ENCODE measurements around the gene CCDC70.

CCDC70 gene

DNA sequence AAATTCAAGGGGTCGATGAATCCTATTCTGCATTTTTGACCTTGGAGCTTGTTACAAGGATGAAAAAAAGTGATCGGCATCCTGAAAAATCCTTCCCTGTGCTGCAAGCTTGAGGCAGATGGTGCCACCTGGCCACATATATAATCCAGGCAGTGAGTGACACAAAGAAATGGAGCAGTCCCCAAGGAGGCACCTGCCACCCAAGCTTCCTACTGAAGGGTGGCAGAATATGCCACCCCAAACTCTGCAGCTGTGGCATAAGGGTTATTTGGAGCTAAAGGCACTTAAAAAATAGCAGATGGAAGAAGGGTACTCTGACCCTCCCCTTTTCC is 32.2 kb upstream of the CCDC70 start:
- Histone ChIP-seq H3K36me3 (ENCODE audit: control insufficient read depth, insufficient read depth, low read length) (no peaks in the 10 kb centered on the region), H3K9me3 (ENCODE audit: control insufficient read depth, insufficient read depth, low read length) (no peaks in the 10 kb centered on the region), H3K27me3 (ENCODE audit: control insufficient read depth, insufficient read depth, low read length) (no peaks in the 10 kb centered on the region), H3K4me1 (ENCODE audit: control insufficient read depth, insufficient read depth, low read length) (no peaks in the 10 kb centered on the region), H3K27ac (ENCODE audit: low read length) (no peak overlapping the region), H3K4me3 (ENCODE audit: low read length) (no peak overlapping the region)
- no peak for DNase-seq (ENCODE audit: low read depth, low spot score)
- no CpG with 5 or more reads among the region's 2 CpGs for WGBS (ENCODE audit: insufficient coverage, insufficient read length)

DNA sequence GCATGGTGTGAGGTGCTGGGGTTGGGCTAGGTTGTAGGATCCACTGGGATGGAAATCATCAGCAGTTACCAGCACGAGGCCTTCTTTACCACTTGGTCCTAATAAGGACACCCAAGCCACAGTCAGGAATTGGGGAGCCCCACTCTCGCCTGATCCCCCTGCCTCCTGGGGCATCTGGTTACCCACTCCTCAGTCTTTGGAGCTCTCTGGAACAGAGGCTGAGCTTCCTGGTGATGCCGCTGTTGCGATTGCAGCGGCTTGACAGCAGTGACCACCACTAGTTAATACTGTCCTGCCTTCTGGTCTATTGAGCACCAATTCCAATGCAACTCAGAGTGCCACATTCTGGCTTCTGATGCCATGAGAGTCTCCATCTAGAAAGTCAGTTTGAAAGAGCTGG is 30.2 kb upstream of the CCDC70 start:
- Histone ChIP-seq H3K36me3 (ENCODE audit: control insufficient read depth, insufficient read depth, low read length) (no peaks in the 10 kb centered on the region), H3K27ac (ENCODE audit: low read length) (no peak overlapping the region), H3K27me3 (ENCODE audit: control insufficient read depth, insufficient read depth, low read length) (no peaks in the 10 kb centered on the region), H3K4me3 (ENCODE audit: low read length) (no peak overlapping the region), H3K9me3 (ENCODE audit: control insufficient read depth, insufficient read depth, low read length) (no peaks in the 10 kb centered on the region), H3K4me1 (ENCODE audit: control insufficient read depth, insufficient read depth, low read length) (no peaks in the 10 kb centered on the region)
- no peak for DNase-seq (ENCODE audit: low read depth, low spot score)
- no CpG with 5 or more reads among the region's 5 CpGs for WGBS (ENCODE audit: insufficient coverage, insufficient read length)

- no peaks in the 10 kb centered on the region for H3K4me1 ChIP-seq (ENCODE audit: control insufficient read depth, insufficient read depth, low read length)
- no peak for DNase-seq (ENCODE audit: low read depth, low spot score)
These were observed 29.2 kb upstream of the CCDC70 start for GRCh38 chr13:51832471-51833152.

GRCh38 chr13:51833980-51834379 is 27.8 kb upstream of the CCDC70 start:
- no CpG with 5 or more reads among the region's 10 CpGs for WGBS (ENCODE audit: insufficient coverage, insufficient read length)
- no peak overlapping the region for H3K4me3 ChIP-seq (ENCODE audit: low read length)
- no peak overlapping the region for H3K27ac ChIP-seq (ENCODE audit: low read length)
- no peaks in the 10 kb centered on the region for H3K9me3 ChIP-seq (ENCODE audit: control insufficient read depth, insufficient read depth, low read length)
- H3K27me3 ChIP-seq (ENCODE audit: control insufficient read depth, insufficient read depth, low read length): no peaks in the 10 kb centered on the region
- no peaks in the 10 kb centered on the region for H3K36me3 ChIP-seq (ENCODE audit: control insufficient read depth, insufficient read depth, low read length)
- no peak for DNase-seq (ENCODE audit: low read depth, low spot score)
- no peaks in the 10 kb centered on the region for H3K4me1 ChIP-seq (ENCODE audit: control insufficient read depth, insufficient read depth, low read length)

More at GRCh38 chr13:51832471-51833152, 29.2 kb upstream of the CCDC70 start:
- Histone ChIP-seq H3K9me3 (ENCODE audit: control insufficient read depth, insufficient read depth, low read length) (no peaks in the 10 kb centered on the region), H3K4me3 (ENCODE audit: low read length) (no peak overlapping the region), H3K36me3 (ENCODE audit: control insufficient read depth, insufficient read depth, low read length) (no peaks in the 10 kb centered on the region), H3K27ac (ENCODE audit: low read length) (no peak overlapping the region), H3K27me3 (ENCODE audit: control insufficient read depth, insufficient read depth, low read length) (no peaks in the 10 kb centered on the region)
- whole genome bisulfite sequencing (ENCODE audit: insufficient coverage, insufficient read length): no CpG with 5 or more reads among the region's 6 CpGs

DNA sequence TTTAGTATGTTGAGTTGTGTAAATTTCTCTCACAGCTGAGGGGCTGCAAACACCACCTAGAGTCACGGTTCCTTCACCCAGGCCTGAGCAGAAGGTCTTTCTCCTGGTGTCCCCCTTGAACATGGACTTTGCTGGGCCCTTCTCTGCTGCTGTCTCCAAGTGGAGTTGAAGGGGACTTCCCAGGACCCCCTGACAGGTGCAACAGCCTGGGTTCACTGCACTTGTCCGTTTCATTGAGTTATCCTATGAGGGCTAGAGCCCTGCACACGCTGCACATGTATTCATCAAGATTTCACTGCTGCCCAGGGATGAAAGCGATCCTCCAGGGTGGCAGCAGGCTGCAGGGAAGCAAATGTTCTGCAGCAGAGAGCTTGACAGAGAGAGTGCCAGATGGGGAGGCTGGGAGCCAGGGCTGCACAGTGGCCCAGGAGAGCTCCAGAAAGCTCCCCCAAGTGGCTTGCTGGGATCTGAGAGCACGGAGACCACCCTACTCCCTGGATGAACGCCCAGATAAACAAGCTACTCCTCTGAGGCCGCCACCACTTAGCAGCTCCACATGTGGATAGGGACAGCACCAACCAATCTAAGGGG is 27.1 kb upstream of the CCDC70 start:
- Histone ChIP-seq H3K27ac (ENCODE audit: low read length) (no peak overlapping the region), H3K4me1 (ENCODE audit: control insufficient read depth, insufficient read depth, low read length) (no peaks in the 10 kb centered on the region), H3K9me3 (ENCODE audit: control insufficient read depth, insufficient read depth, low read length) (no peaks in the 10 kb centered on the region), H3K27me3 (ENCODE audit: control insufficient read depth, insufficient read depth, low read length) (no peaks in the 10 kb centered on the region), H3K36me3 (ENCODE audit: control insufficient read depth, insufficient read depth, low read length) (no peaks in the 10 kb centered on the region), H3K4me3 (ENCODE audit: low read length) (no peak overlapping the region)
- WGBS (ENCODE audit: insufficient coverage, insufficient read length): no CpG with 5 or more reads among the region's 7 CpGs
- no peak for DNase-seq (ENCODE audit: low read depth, low spot score)

GRCh38 chr13:51837016-51837415 is 24.8 kb upstream of the CCDC70 start:
- H3K9me3 ChIP-seq (ENCODE audit: control insufficient read depth, insufficient read depth, low read length): no peaks in the 10 kb centered on the region
- no peak overlapping the region for H3K4me3 ChIP-seq (ENCODE audit: low read length)
- H3K4me1 ChIP-seq (ENCODE audit: control insufficient read depth, insufficient read depth, low read length): no peaks in the 10 kb centered on the region
- DNase-seq (ENCODE audit: low read depth, low spot score): no peak
- H3K27ac ChIP-seq (ENCODE audit: low read length): no peak overlapping the region
- H3K36me3 ChIP-seq (ENCODE audit: control insufficient read depth, insufficient read depth, low read length): no peaks in the 10 kb centered on the region
- H3K27me3 ChIP-seq (ENCODE audit: control insufficient read depth, insufficient read depth, low read length): no peaks in the 10 kb centered on the region
- WGBS (ENCODE audit: insufficient coverage, insufficient read length): no CpG with 5 or more reads among the region's 3 CpGs

DNA sequence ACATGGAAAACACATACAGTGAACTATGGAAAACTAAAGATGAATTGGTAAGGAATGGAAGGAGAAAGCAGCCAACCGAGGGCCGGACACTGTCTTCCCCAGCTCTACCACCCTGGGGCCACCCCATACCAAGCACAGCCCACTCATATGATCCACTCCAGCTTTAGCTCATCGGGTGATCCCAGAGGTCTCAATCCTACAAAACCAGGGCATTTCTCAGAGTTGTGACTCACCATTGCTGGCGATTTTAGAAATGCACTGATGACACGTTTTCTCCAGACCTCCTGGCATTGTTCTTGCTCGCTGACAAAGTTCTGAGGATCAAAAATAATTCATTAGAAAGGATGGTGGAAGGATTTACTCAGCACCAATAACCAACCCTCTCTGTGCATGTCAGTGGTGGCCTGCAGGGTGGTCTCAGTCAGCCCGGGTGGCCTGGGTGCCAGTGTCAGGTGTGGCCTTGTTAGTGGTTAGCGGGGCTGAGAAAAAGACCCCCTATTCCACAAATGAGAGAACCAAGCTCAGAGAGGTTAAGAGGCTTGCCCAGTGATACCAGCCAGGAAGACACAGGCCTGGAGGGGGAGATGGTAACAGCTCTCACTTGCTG is 23.4 kb upstream of the CCDC70 start:
- H3K27ac ChIP-seq (ENCODE audit: low read length): no peak overlapping the region
- H3K9me3 ChIP-seq (ENCODE audit: control insufficient read depth, insufficient read depth, low read length): no peaks in the 10 kb centered on the region
- H3K4me3 ChIP-seq (ENCODE audit: low read length): no peak overlapping the region
- no peaks in the 10 kb centered on the region for H3K36me3 ChIP-seq (ENCODE audit: control insufficient read depth, insufficient read depth, low read length)
- WGBS (ENCODE audit: insufficient coverage, insufficient read length): no CpG with 5 or more reads among the region's 8 CpGs
- H3K27me3 ChIP-seq (ENCODE audit: control insufficient read depth, insufficient read depth, low read length): no peaks in the 10 kb centered on the region
- DNase-seq (ENCODE audit: low read depth, low spot score): no peak
- H3K4me1 ChIP-seq (ENCODE audit: control insufficient read depth, insufficient read depth, low read length): no peaks in the 10 kb centered on the region

- WGBS (ENCODE audit: insufficient coverage, insufficient read length): no CpG with 5 or more reads among the region's 10 CpGs
- Histone ChIP-seq H3K27ac (ENCODE audit: low read length) (no peak overlapping the region), H3K27me3 (ENCODE audit: control insufficient read depth, insufficient read depth, low read length) (no peaks in the 10 kb centered on the region), H3K4me3 (ENCODE audit: low read length) (no peak overlapping the region), H3K36me3 (ENCODE audit: control insufficient read depth, insufficient read depth, low read length) (no peaks in the 10 kb centered on the region), H3K9me3 (ENCODE audit: control insufficient read depth, insufficient read depth, low read length) (no peaks in the 10 kb centered on the region), H3K4me1 (ENCODE audit: control insufficient read depth, insufficient read depth, low read length) (no peaks in the 10 kb centered on the region)
- no peak for DNase-seq (ENCODE audit: low read depth, low spot score)
These were observed 21.8 kb upstream of the CCDC70 start for GRCh38 chr13:51839711-51840540.

- H3K27me3 ChIP-seq (ENCODE audit: control insufficient read depth, insufficient read depth, low read length): no peaks in the 10 kb centered on the region
- DNase-seq (ENCODE audit: low read depth, low spot score): no peak
- no peaks in the 10 kb centered on the region for H3K36me3 ChIP-seq (ENCODE audit: control insufficient read depth, insufficient read depth, low read length)
- no peaks in the 10 kb centered on the region for H3K9me3 ChIP-seq (ENCODE audit: control insufficient read depth, insufficient read depth, low read length)
- H3K27ac ChIP-seq (ENCODE audit: low read length): no peak overlapping the region
- WGBS (ENCODE audit: insufficient coverage, insufficient read length): no CpG with 5 or more reads among the region's 6 CpGs
- no peak overlapping the region for H3K4me3 ChIP-seq (ENCODE audit: low read length)
- no peaks in the 10 kb centered on the region for H3K4me1 ChIP-seq (ENCODE audit: control insufficient read depth, insufficient read depth, low read length)
These were observed 20.9 kb upstream of the CCDC70 start for GRCh38 chr13:51840917-51841316.

GRCh38 chr13:51841732-51842131 is 20.0 kb upstream of the CCDC70 start:
- no peaks in the 10 kb centered on the region for H3K4me1 ChIP-seq (ENCODE audit: control insufficient read depth, insufficient read depth, low read length)
- H3K36me3 ChIP-seq (ENCODE audit: control insufficient read depth, insufficient read depth, low read length): no peaks in the 10 kb centered on the region
- no peak overlapping the region for H3K4me3 ChIP-seq (ENCODE audit: low read length)
- no peak for DNase-seq (ENCODE audit: low read depth, low spot score)
- H3K27me3 ChIP-seq (ENCODE audit: control insufficient read depth, insufficient read depth, low read length): no peaks in the 10 kb centered on the region
- no peaks in the 10 kb centered on the region for H3K9me3 ChIP-seq (ENCODE audit: control insufficient read depth, insufficient read depth, low read length)
- WGBS (ENCODE audit: insufficient coverage, insufficient read length): no CpG with 5 or more reads among the region's 6 CpGs
- no peak overlapping the region for H3K27ac ChIP-seq (ENCODE audit: low read length)

All from iPS DF 6.9 (cell line).